Measurements from ENCODE around the gene TESPA1.
A peak's percentile ranks its signal among the peaks of the same experiment; 100 is the strongest.

The TESPA1 gene

DNA sequence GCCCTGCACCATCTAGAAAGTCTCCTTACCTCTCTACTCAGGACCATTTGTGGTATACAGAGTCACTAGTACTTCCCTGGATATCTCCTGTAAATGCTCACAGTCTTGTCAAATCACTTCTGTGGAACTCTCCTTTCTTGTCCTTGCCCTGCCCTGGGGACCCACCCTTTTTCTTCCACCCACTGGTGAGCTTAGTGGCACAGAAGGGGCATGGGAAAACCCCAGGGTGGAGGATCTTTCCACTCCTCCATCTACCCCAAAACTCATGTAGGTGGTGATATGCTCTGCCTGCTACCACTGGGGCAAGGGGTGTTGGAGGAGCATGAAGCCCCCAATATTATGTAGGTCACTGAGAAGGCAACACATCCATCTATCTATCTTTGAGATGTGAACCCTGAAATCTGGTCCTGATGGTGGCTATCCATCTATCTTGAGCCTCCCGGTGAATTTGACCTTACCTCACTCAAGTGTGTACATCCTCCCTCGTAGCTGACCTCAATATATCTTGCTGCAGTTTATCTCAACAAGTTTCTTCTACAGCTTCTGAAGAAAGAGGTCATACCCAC is 943 bp downstream of the TESPA1 start:
- H3K4me3 ChIP-seq (ENCODE audit: low read depth, low read length) = peak overlapping the region; percentile 64
- TF ChIP-seq, protein P1, sequence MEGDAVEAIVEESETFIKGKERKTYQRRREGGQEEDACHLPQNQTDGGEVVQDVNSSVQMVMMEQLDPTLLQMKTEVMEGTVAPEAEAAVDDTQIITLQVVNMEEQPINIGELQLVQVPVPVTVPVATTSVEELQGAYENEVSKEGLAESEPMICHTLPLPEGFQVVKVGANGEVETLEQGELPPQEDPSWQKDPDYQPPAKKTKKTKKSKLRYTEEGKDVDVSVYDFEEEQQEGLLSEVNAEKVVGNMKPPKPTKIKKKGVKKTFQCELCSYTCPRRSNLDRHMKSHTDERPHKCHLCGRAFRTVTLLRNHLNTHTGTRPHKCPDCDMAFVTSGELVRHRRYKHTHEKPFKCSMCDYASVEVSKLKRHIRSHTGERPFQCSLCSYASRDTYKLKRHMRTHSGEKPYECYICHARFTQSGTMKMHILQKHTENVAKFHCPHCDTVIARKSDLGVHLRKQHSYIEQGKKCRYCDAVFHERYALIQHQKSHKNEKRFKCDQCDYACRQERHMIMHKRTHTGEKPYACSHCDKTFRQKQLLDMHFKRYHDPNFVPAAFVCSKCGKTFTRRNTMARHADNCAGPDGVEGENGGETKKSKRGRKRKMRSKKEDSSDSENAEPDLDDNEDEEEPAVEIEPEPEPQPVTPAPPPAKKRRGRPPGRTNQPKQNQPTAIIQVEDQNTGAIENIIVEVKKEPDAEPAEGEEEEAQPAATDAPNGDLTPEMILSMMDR (IDR thresholded peaks at IDR 0.05; ENCODE audit: borderline replicate concordance, insufficient read depth, low read depth, low read length) = no peak

- TF ChIP-seq, protein P1 (IDR thresholded peaks at IDR 0.05; ENCODE audit: borderline replicate concordance, insufficient read depth, low read depth, low read length) = no peak
- H3K4me3 ChIP-seq (ENCODE audit: low read depth, low read length) = no peak overlapping the region
These were observed 2.8 kb downstream of the TESPA1 start for GRCh38 chr12:54981796-54982195.

DNA sequence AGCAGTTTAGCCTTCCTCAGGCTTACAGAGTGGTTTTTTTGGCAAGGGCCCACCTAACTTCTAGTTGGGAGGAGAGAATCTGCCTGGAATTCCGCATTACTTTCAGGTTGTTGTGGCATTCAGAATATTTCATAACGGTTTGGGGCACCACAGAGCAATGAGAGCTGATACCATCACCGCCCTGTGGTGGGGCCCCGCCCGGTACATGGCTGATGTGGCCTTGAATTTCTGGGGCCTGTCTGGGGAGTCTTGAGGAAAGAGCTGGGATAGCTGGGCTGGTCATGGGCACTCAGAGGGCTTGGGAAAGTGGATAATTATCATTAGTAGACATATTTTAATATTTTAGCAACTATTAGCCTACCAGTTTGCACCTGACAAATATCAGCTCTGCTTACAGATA is 4.2 kb downstream of the TESPA1 start:
- TF ChIP-seq, protein P1 (IDR thresholded peaks at IDR 0.05; ENCODE audit: borderline replicate concordance, insufficient read depth, low read depth, low read length) = no peak
- H3K4me3 ChIP-seq (ENCODE audit: low read depth, low read length) = no peak overlapping the region

GRCh38 chr12:54977857-54978256 is 6.7 kb downstream of the TESPA1 start:
- no peak overlapping the region for H3K4me3 ChIP-seq (ENCODE audit: low read depth, low read length)
- TF ChIP-seq, protein P1 (IDR thresholded peaks at IDR 0.05; ENCODE audit: borderline replicate concordance, insufficient read depth, low read depth, low read length) = no peak

GRCh38 chr12:54977155-54977554 is 7.4 kb downstream of the TESPA1 start:
- TF ChIP-seq, protein P1 (IDR thresholded peaks at IDR 0.05; ENCODE audit: borderline replicate concordance, insufficient read depth, low read depth, low read length) = no peak

DNA sequence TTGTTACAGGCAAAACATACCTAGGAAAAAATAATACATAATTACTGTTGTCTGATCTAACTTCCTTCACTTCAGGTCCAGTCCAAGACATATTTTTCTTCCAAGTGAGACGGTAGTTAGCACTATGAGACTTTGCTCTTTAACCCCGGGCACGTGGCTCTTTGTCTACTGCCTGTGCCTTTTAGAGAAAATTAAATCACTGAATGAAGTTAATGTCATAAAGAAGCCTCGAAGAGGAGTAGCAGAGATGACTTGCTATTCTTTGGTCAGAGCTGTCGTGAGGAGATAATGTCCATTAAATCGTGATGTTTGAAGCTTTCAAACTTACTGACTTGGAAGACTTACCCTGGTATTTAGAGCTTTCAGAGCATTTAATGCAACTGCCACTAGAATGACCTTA is 8.7 kb downstream of the TESPA1 start:
- TF ChIP-seq, protein P1 (IDR thresholded peaks at IDR 0.05; ENCODE audit: borderline replicate concordance, insufficient read depth, low read depth, low read length) = no peak
- H3K4me3 ChIP-seq (ENCODE audit: low read depth, low read length) = no peak overlapping the region

More at GRCh38 chr12:54977155-54977554, 7.4 kb downstream of the TESPA1 start:
- no peak overlapping the region for H3K4me3 ChIP-seq (ENCODE audit: low read depth, low read length)

GRCh38 chr12:54975272-54975671 is 9.3 kb downstream of the TESPA1 start:
- TF ChIP-seq, protein P1 (IDR thresholded peaks at IDR 0.05; ENCODE audit: borderline replicate concordance, insufficient read depth, low read depth, low read length) = no peak

More at GRCh38 chr12:54975272-54975671, 9.3 kb downstream of the TESPA1 start:
- H3K4me3 ChIP-seq (ENCODE audit: low read depth, low read length) = no peak overlapping the region

Data from GM12875 (cell line).